ENCODE data around the gene SWAP70. TPM values are rescaled to one million over a fixed set of nuclear protein-coding genes. Genes with fewer than 3 reads are reported as not detected.

Gene SWAP70
- total and polyA plus RNA-seq, 2 of the 13 experiments (the other 11 are each of a cell fraction or from before 2014, with no cell fraction given) = 4.6 to 8.7 TPM

- Histone ChIP-seq H3K4me2 (ENCODE audit: low read depth, low read length) (no peak overlapping the region), H3K27ac (ENCODE audit: extremely low read length, insufficient read depth, low read length) (no peak overlapping the region), H2AFZ (ENCODE audit: low read length) (no peak overlapping the region), H4K20me1 (ENCODE audit: insufficient read depth, low read length) (no peaks in the 10 kb centered on the region; the same call in 1 of the 2 replicates), H3K4me1 (ENCODE audit: insufficient read depth, low read length) (no peaks in the 10 kb centered on the region), H3K79me2 (ENCODE audit: insufficient read depth, low read length) (peaks cover 4% of the 10 kb centered on the region), H3K36me3 (replicated peaks in 1 of 2; ENCODE audit: control insufficient read depth in 1 of 2, insufficient read depth in 2 of 2, low read length in 2 of 2) (no peaks in the 10 kb centered on the region; a peak in 1 of 5 replicates), H3K4me3 (replicated peaks in 1 of 3; ENCODE audit: insufficient read depth in 1 of 3, low read depth in 2 of 3, low read length in 3 of 3) (no peak overlapping the region), H3K9me3 (ENCODE audit: low read length) (no peaks in the 10 kb centered on the region), H3K9ac (ENCODE audit: insufficient read depth, low read depth, low read length) (no peak overlapping the region), H3K27me3 (ENCODE audit: control insufficient read depth in 1 of 2, insufficient read depth in 2 of 2, low read length in 2 of 2) (no peaks in the 10 kb centered on the region)
- FAIRE-seq (no peak), DNase-seq (ENCODE audit: low spot score) (no peak), ATAC-seq (no peak)
- in situ Hi-C loops (cut with HindIII; ENCODE audit: extremely low pct_ligation_motif_present, low pct_unique_long_range_greater_than_20kb) (no loop called here), intact Hi-C loops (cut with micrococcal nuclease; ENCODE audit: unreplicated experiment) (no loop called here)
- 95% methylated on average over 2 of the region's 2 CpGs for WGBS (ENCODE audit: low lambda C conversion rate)
- BruUV-seq (replicated peaks) = no TSS peak
- ChIA-PET CTCF (ENCODE audit: low intra/inter-chr PET ratio, low total read pairs) (no interaction called here), POLR2A (no interaction called here)
- TF ChIP-seq RBAK (CRISPR knock-in tag; IDR thresholded peaks at IDR 0.05) (no peak), BCLAF1 (IDR thresholded peaks at IDR 0.05) (no peak), ZBTB34 (CRISPR knock-in tag; IDR thresholded peaks at IDR 0.05) (no peak), PTBP1 (IDR thresholded peaks at IDR 0.05; ENCODE audit: low read depth, low read length, poor library complexity, severe bottlenecking) (no peak), ATF6 (CRISPR knock-in tag; conservative IDR thresholded peaks at IDR 0.05) (no peak), MLXIP (CRISPR knock-in tag; IDR thresholded peaks at IDR 0.05; ENCODE audit: borderline replicate concordance) (no peak), SNAPC2 (CRISPR knock-in tag; IDR thresholded peaks at IDR 0.05) (no peak), ZNF264 (CRISPR knock-in tag; IDR thresholded peaks at IDR 0.05) (no peak), CREB3 (CRISPR knock-in tag; IDR thresholded peaks at IDR 0.05) (no peak)
These were observed 24.0 kb downstream of the SWAP70 start for GRCh38 chr11:9687711-9688477.
